GM10266 (cell line): ENCODE data around the gene C19orf67.

Experiments
- DNase-seq: peaks from one replicate; pipeline ENCODE4 v3.0.0; 2012; ENCODE audit errors: extremely low spot score
- TF ChIP-seq, protein P1 (sequence below): IDR thresholded peaks from 2 replicates; pipeline ENCODE4 v1.5.1; 2012; ENCODE audit warnings: mild to moderate bottlenecking, low read depth; ENCODE audit not compliant: control insufficient read depth, insufficient read depth; ENCODE audit errors: missing control alignments

The C19orf67 gene

DNA sequence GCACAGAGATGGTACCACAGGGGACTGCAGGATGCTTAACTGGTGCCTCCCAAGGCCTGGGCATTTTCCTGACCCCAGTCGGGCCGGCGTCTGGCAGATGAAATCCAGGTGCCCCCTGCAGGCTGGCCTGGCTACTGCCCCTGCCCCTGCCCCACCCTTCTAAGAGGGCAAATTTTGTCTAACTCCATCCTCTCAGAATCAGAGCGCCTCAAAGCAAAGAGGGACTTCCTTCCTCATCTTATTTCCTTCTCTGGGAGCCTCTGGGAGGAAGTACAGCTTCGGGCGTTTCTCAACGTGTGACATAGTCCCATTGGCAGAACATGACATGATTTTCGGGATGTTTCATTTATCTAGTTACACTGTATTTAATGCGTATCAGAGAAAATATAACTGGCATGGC is 29.3 kb upstream of the C19orf67 start:
- TF ChIP-seq, protein P1, sequence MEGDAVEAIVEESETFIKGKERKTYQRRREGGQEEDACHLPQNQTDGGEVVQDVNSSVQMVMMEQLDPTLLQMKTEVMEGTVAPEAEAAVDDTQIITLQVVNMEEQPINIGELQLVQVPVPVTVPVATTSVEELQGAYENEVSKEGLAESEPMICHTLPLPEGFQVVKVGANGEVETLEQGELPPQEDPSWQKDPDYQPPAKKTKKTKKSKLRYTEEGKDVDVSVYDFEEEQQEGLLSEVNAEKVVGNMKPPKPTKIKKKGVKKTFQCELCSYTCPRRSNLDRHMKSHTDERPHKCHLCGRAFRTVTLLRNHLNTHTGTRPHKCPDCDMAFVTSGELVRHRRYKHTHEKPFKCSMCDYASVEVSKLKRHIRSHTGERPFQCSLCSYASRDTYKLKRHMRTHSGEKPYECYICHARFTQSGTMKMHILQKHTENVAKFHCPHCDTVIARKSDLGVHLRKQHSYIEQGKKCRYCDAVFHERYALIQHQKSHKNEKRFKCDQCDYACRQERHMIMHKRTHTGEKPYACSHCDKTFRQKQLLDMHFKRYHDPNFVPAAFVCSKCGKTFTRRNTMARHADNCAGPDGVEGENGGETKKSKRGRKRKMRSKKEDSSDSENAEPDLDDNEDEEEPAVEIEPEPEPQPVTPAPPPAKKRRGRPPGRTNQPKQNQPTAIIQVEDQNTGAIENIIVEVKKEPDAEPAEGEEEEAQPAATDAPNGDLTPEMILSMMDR = peak; percentile 52
- DNase-seq = peak; percentile 69

DNA sequence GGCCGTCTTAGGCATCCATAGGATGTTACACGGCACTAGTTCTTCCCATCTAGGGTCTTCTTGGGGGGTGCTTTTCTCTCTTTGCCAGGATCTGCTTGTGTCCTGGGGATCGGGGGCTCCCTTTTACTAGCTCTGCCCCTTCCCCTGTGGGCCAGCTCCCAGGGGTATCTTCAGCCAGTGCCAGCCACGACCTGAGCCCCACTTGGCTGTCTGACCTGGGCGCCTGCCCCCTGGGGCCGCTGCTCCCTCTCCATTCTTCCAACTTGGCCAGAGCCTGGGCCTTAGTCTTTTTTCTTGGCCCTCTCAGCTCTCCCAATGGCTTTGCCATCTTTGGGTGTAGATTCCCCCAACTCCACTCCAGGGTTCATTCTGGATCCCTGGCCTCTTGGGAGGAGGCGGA is 28.9 kb upstream of the C19orf67 start:
- TF ChIP-seq, protein P1 = no peak
- DNase-seq = no peak

DNA sequence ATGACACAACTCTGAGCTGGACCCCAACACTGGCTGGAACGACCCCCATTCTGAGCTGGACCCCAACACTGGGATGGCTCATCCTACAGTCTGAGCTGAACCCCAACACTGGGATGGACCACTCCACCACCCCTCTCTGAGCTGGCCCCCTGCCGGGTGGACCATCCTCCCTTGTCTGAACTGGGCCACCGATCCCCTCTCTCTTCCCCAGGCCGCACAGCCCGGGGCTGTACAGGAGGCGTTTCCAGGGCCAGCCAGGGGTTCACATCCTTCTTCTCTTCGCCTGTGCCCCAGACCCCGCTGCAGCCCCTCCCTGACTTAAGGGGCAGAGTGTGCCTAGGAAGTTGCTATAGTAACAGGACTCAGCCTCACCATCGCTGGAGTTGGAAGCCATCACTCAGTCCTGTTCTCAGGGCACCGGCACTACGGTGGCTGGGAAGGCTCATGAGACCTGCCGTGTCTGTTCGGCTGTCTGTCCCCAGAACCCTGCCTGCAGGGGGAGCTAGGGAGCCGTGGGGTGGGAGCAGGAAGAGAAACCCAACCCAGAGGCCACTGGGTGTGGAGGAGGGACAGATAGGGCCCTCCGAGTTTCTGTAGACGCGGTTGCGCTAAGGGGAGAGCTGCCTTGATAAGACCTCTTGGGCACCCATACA is 28.3 kb upstream of the C19orf67 start:
- DNase-seq = no peak
- TF ChIP-seq, protein P1 = peak; percentile 23

DNA sequence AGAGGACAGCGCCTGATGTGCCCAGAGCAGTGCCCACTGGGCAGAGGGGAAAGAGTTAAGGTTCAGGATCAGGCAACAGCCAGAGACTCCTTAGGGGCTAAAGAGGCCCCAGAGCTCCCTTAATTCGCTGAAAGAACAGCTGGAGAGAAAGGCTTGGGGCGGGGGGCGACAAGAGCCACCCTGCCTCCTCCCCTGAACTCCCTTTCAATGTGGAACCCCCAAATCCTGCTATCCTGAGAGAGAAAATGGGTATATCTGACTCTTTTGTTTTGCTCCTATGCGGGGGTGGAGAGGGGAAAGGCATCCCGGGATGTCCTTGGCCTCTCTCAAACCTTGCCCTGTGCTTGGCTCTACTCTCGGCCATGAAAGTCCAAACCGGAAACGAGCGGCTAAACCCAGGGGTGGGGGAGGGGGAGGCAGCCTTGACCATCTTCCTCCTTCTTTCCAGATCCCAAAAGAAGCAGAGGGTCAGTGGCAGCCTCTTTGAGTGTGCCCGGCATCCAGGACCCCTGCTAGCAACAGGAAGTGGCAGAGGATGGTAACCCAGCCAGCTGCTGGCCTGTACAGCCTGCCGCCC is 27.3 kb upstream of the C19orf67 start:
- TF ChIP-seq, protein P1 = no peak
- no peak for DNase-seq

DNA sequence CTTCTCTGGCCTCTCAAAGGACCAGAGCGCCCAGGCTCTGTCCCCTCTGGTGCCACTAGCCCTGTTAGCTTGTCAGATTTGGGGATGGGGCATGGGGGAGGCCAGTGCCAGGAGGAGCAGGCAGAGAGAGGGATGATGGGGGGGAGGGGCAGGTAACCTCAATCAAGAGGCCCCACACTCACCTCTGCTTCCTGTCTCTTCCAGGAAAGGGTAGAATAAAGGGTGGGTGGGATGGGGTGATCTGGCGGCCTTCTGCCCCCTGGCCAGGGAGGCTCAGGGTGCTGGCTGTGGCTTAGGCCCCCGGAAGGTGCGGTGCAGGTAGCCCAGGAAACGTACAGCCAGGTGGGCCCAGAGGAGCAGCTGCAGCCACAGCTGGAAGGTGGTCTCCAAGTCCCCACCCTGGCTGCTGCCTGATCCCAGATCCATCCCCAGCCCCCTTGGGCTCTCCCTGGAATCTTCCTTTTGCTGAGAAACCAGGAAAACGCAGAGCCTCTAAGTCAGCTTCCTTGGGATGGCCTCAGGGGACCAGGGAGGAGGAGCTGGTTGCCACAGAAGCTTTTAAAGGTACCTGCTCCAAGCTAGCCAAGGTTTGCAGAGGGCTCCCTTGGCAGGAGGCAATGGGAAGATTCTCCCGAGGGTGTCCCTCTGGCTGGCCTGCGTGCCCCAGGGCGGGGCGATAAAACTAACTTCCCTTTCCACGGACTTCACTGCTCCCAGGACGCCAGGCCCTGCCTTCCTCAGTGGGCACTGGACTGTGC is 26.6 kb upstream of the C19orf67 start:
- TF ChIP-seq, protein P1 = no peak
- no peak for DNase-seq

DNA sequence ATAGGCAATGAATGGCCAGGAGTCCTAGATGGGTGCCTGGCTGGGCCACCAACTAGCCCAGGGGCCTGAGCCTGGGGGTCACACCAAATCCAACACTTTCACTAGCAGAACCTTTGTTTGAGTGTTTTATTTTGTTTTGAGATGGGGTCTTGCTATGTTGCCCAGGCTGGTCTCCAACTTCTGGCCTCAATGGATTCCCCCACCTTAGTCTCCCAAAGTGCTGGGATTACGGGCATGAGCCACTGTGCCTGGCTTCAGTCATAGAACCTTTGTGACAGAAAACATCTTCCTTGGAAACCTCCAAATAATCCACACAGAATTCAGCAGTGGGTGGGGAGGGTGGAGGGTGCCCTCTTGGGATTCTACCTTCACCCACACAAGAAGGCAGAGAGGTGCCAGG is 25.9 kb upstream of the C19orf67 start:
- TF ChIP-seq, protein P1 = no peak

DNA sequence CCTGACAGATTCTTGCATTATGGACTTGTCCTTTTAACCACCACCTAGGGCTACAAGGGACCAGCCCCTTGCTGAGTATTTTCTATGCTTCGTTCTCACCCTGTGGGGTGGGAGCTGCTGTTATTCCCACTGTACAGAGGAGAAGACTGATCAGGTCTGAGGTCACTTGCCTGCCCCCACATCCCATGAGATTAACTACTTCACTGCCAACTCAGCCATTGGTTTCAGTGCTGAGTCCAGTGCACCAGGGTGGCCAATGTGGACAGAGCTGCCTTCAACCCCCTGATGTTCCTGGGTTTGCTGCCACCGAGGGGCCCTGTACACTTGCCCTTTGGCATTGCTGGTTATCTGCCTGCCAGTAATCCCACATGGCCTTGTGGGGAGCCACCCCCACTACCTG is 25.1 kb upstream of the C19orf67 start:
- TF ChIP-seq, protein P1 = no peak
- no peak for DNase-seq

More for the DNA sequence above, 25.9 kb upstream of the C19orf67 start:
- no peak for DNase-seq
